GM15510 (cell line): ENCODE results near the gene PRTFDC1.

Source experiments
- POLR2A ChIP-seq: IDR thresholded peaks from 3 replicates; pipeline ENCODE4 v1.6.1; 2011; ENCODE audit warnings: borderline replicate concordance; ENCODE audit not compliant: insufficient read length; ENCODE audit errors: extremely low read depth

The PRTFDC1 gene, protein sequence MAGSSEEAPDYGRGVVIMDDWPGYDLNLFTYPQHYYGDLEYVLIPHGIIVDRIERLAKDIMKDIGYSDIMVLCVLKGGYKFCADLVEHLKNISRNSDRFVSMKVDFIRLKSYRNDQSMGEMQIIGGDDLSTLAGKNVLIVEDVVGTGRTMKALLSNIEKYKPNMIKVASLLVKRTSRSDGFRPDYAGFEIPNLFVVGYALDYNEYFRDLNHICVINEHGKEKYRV

DNA sequence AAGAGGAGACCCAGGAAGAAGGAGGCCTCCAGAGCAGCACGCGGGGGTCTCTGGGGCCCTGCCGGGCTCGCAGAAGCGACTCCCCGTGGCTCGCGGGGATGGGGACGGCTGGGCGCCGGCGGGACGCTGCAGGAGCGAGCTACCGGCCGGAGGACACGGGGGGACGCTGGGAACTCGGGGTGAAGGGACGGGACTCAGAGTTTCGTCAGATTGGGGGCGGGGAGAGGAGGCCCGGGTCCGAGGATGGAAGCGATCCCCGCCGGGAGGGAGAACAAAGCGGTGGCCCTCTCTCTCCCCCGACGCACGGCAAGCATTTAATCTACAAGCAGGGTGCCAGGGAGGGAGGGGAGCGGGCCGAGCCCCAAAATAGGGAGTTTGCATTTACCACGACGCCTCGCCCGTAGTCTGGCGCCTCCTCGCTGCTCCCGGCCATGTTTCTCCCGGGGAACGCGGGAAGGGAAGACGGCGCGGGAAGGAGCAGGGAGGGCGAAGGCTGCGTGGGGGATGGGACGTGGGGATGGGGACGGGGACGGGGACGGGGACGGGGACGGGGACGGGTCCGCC is at the start of gene PRTFDC1:
PRTFDC1 (minus strand) TSS at position 464 of the 564 bp plus-strand sequence; CDS start at position 433, 31 bp downstream.
- TF ChIP-seq POLR2A = no peak

DNA sequence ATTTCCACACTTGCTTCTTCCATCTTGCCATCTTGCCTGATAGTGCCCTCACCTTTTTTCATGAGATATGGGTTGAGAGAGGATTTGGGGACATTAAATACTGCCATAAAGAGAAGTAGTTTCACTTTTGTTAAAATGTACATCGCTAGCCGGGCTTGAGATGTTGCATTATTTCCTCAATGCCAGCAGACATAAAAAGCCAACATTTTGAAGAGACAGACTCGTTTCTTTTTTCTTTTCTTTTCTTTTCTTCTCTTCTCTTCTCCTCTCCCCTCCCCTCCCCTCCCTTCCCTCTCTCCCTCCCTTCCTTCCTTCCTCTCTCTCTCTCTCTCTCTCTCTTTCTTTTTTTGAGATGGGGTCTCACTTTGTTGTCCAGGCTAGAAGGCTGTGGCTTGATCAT is 45.6 kb upstream of the PRTFDC1 start:
- TF ChIP-seq POLR2A = no peak

DNA sequence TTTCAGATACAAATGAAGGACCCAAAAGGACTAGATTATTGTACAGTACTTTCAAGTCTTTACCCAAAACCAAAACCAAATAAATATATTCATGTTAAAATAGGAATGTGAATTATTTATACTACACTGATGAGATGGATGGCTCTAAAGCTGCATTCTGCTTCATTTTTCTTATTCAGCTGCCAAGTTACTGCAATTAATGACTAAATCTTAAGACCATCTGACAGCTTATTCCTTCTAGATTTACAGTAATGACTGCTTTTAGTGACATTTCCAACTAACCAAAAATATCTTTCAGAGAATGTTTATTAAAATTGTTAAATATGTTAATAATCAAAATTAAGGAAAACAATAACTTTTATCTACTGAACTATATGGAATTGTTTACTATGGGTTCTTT is 42.7 kb upstream of the PRTFDC1 start:
- TF ChIP-seq POLR2A = no peak

DNA sequence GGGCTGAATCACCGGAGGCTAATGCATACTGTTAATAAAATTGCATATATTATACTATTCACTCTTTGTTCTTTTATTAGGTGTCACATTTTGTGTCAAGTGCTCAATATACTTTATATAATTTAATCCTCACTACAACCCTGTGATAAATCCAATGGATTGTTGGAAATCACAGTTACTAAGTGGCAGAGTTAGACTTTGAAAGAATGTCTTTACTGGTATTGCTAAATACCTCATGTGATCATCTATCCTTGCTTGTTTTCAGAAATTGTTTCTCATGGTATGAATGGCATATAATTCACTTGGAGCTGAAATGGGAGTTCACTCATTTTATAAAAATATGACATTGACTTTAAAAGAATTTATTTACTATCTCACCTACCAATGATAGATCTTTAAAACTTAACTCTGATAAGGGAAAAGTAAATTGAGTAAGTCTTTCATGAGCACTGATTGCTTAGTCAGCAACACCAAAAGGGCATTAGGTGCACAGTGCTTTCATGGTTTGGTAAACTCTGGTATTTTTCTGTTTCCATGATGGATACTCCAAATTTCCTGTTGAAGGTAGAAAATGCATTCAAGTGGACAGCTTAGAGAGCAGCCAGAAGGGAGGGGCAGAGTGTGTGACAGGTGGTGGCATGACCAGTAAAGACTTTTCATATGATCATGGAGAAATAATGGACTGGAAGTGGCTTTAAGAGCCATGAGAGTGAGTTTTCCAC is 41.0 kb upstream of the PRTFDC1 start:
- no peak for TF ChIP-seq POLR2A

DNA sequence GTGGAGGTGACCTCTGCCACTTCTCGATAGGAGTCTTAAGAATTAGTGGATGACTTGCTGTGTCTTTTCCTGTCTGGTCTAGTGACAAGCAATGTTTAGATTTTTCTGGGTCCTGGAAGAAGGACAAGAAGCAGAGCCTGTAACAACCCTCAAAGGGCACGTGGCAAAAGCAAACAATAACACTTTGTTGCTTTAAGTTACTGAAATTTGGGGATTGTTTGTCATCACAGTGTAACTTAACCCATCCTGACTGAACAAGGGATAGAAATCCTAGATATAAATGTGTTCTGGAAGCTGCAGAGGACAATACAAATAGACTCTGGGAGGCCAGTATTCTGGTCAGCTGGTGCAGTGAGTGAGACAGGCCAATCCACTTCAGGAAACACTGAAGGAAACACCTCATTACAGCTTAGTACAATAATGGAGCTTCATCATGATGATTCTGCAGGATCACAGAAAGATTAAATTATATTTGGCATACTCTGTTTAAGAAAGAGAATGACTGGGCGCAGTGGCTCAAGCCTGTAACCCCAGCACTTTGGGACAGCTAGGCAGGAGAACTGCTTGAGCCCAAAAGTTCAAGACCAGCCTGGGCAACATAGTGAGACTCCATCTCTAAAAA is 40.2 kb upstream of the PRTFDC1 start:
- TF ChIP-seq POLR2A = no peak

DNA sequence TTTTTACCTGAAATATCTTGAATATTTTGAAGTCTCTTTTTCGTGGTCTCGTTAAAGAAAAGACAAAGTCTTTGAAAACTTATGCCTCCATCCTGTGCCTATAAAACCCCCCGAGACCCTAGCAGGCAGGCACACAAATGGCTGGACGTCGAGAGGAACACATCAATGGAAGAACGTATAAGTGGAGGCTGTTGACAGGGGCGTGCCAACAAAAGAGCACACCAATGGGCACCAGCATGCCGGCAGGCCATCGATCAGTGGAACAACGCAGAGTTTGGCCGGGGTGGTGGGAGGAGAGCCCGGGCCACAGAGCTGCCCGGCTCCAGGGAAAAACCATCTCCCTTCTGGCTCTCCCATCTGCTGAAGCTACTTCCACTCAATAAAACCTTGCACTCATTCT is 38.9 kb upstream of the PRTFDC1 start:
- TF ChIP-seq POLR2A = no peak

DNA sequence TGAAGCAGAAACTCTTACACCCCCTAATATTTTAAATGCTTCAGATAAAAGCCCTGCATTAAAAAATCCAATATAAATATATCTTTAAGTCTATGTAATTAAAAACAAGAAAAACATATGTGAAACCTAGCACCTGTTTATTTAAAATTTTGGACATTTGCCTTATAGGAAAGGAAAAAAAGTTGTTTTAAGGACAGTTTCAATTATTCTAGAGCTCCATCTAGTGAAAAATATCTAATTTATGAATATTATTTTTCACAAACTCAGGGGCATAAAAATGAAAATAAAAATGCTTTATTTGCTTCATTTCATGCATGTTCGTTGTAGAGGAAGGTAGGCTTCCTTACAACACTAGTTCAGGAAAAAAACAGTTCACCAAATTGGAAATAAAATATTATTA is 37.5 kb upstream of the PRTFDC1 start:
- TF ChIP-seq POLR2A = no peak

DNA sequence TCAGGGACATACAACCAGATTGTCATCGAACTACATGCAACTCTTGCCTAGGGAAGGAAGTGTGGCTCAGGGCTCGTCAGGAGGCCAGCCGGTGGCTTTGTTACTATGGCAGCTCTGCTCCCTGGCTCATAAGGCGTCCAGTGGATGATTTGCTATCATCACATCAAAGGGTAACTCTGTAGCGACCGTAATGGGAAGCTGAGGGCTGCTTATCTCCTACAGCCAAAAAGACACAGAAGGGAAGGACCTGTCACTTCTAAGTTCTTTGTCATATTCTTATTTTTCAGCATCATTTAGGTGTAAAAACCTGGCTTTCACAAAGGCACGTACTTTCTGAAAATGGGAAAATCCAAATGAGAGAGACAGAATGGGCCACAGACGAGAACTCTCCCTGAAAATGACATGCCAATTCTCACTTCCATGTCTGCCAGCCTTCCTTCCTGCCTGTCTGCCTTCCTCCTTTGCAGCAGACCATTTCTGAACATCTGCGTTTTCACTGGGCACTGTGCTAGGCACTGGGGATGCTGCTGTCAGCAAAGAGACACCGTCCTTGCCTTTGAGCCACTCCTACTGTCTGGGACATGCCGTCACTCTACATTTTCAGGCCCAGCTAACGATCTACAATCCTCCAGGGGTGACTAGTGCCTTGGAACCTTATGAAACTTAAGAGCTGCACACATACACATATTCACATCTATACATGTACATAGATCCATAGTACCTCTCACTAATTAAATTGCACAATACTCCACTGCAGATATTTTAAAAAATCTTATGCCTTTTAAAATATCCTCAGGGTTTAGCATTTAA is 36.6 kb upstream of the PRTFDC1 start:
- no peak for TF ChIP-seq POLR2A

DNA sequence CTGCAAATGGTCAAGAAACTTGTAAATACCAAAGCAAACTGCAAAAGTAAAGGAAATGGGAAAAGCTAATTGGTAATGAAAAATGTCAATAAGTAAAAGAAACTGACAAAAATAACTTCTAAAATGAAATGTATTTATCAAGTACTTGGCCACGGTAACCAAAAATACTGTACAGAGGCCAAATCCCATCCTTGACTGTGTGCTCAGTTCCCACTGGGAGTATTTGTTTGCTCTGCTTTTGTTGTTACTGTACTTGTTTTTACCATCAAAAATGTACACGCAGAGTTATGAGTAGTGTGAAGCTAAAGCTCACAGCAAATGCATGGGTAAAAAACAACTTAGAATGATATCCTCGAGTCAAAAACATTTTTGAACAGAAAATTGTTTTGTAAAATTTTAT is 32.5 kb upstream of the PRTFDC1 start:
- no peak for TF ChIP-seq POLR2A

DNA sequence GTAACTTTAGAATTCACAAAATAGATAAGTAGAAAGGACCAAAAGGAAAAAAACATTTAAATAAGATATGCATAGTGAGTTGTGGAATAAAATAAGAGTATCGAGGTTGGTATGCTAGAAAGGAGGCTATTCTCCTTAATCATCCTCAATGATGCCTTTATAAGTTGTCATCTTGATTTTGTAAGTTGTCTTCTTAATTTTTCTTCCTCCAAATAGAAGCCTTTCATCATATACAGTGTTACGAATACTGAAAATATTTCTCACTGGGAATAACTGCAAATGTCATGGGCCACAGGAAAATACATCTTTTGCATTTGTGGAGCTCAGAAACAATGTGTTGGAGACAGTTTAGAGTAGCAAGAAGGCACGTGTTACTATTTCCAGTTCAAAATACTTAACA is 31.5 kb upstream of the PRTFDC1 start:
- TF ChIP-seq POLR2A = no peak

DNA sequence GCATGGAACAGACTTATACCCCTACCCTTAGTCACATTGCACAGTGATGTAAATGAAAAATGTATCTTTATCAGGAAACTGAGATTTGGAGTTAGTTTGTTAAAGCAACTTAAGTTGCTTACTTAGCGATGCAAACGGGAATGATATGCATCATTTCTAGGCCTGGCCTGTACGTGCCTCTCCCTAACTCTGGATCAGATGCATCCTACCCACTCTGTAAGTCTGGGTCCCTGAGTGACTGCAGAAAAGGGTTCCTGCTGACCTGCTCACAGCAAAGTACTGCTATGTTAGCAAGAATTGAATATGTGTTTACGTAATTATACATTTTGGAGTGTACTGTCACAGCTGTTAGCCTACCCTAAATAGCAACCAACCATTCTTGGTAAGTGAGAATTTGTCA is 30.7 kb upstream of the PRTFDC1 start:
- TF ChIP-seq POLR2A = no peak

DNA sequence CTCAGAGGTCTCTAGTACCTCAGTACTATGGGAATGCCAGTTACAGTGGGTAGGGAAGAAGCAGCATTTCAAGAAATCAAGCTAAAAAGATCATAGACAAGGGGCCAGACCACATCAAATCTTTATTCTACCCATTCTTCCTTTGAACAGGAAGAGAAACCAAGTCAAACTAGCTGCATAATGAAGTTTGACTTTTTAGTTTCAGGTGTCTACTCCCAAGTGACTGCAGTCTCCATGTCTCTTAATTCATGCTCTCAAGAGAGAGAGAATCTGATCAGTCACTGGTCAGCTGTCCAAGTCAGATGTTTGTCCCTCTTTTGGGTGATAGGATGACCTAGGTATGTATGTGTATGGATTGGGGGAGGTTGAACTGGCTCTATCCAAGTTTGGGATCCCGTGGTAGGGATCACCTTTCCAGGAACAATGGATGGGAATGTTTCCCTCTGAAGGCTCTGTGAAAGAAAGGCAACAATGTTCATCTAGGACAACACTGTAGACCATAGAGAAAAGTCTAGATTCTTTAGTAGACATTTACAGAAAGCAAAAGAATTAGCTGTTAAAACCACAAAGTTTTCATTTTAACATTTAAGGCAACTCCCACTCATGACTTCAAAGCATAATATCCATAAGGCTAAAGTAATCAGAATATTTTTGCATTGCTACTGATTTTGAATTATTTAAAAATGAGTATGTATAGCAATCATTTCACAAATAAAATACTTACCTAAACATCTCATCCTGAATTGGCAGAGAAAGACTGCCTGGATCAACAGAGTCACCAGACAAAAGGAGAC is 30.1 kb upstream of the PRTFDC1 start:
- TF ChIP-seq POLR2A = no peak

DNA sequence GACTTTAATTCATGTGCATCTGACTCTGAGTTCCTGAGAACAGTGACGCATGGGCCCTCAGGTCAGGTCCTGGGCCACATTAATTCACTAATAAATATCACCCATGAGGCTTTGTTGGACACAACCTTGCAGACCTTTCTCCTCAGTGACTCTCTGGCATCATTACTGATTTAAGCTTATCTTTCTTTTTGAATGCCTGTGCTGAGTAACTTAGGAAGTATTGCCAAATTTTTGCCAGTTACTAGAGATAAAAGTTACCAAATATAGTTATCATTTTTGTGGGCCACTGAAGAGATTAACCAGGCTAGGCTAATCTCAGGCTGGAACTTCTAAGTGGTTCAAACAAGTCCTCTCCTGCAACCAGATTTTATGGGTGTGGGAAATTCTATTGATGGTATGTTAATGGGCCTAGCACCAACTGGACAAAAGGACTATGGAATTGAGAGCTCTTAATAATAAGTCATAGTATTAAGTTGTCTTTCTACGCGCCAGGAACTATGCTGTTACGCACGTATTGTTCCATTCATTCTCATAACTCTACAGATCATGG is 28.8 kb upstream of the PRTFDC1 start:
- no peak for TF ChIP-seq POLR2A

DNA sequence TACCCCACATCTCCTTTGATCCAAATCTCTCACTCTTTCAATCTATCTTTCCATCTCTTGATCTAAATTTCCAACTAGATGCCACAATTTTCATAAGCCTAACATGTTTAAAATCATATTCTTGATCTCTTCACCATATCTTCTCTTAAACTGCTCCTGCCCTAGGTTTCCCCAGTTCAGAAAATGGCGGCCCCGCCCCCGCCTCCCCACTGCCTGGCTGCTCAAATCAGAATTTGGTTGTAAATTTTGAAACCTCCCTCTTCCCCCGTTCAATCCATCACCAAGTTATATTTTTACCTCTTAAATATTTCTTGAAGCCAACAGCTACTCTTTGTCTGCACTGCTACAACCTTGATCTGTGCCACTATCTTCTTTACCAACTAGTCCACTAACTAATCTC is 27.3 kb upstream of the PRTFDC1 start:
- TF ChIP-seq POLR2A = no peak

DNA sequence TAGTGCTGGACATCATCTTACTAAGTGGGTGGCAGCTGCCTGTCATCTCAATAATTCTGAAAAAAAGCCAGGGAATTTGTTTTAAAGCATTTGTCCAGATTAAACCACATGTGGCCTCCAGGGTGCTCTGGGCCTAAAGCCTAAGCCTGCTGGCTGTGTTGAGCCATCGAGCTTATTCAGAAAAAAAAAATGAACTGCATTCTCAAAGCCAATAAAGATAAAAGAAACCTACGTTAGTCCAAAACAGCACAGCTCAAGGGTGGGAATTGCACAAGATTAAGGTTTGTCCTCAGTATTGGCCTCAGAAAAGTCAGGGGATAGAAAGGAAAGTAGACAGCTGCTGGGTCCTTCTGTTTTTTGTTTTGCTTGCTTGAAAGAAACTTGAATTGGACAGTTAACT is 22.6 kb upstream of the PRTFDC1 start:
- TF ChIP-seq POLR2A = no peak

DNA sequence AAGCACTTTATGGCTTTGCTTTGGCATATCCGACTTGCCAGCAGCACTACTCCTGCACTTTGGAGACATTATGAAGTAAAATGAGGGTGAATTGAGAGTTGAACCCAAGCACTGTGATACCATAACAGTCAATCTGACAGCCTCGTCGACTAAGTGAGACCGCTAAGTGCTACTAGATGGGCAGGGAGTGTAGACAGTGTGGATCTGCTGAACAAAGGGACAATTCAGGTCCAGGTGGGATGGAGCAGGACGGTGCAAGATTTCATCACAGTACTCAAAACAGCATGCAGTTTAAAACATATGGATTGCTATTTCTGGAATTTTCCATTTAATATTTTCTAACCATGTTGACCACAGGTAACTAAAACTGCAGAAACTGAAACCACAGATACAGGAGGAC is 20.8 kb upstream of the PRTFDC1 start:
- no peak for TF ChIP-seq POLR2A
